ENCODE measurements around the gene DNAJB9. TPM values are rescaled to one million over a fixed set of nuclear protein-coding genes. Genes with fewer than 3 reads are reported as not detected.

Gene DNAJB9
- total RNA-seq, 1 experiment from 2014 or later, result 12.9 TPM

- intact Hi-C loops (cut with micrococcal nuclease; ENCODE audit: unreplicated experiment), result no loop called here
- no peaks in the 10 kb centered on the region for H3K36me3 ChIP-seq (ENCODE audit: insufficient read depth, low read length, poor library complexity, severe bottlenecking)
- no peaks in the 10 kb centered on the region for H3K4me1 ChIP-seq (ENCODE audit: insufficient read depth, low read length, poor library complexity, severe bottlenecking)
- POLR2A ChIA-PET (ENCODE audit: low non-redundant PET), result no interaction called here
- DNase-seq (ENCODE audit: low spot score), result no peak
- no peak overlapping the region for H3K4me3 ChIP-seq (ENCODE audit: low read depth, low read length, poor library complexity, severe bottlenecking)
- no peaks in the 10 kb centered on the region for H3K9me3 ChIP-seq (ENCODE audit: low read depth, low read length, poor library complexity, severe bottlenecking)
- CTCF ChIA-PET, result no interaction called here
- TF ChIP-seq CTCF (conservative IDR thresholded peaks at IDR 0.05; ENCODE audit: low read depth, low read length), result no peak
- no peak for TF ChIP-seq EZH2 (IDR thresholded peaks at IDR 0.05; ENCODE audit: borderline replicate concordance, low read depth, low read length, poor library complexity, severe bottlenecking)
- no peak overlapping the region for H3K27ac ChIP-seq (ENCODE audit: low read depth, low read length, poor library complexity, severe bottlenecking)
- BruUV-seq (replicated peaks), result no TSS peak
- no peaks in the 10 kb centered on the region for H3K27me3 ChIP-seq (replicated peaks; ENCODE audit: insufficient read depth, low read depth, low read length, poor library complexity)
Measured at GRCh38 chr7:108605559-108606201, 36.0 kb downstream of the DNAJB9 start.

DNA sequence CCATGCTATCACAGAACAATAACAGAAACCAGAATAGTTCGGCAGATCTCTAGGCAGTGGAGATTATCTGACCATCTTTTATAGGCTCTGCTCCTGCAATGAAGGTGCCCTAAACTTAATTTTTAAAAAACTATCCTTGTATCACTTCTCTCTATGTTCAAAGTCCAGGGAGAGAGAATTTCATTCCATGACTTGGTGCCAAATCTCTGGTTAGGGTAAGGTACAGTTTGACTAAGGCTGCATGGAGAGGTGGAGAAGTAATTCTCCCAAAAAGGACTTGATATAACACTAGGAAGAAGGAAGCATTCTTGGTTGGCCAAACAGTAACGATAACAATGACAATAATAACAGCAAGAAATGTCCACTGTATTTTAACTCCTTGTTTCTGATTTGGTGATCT is 40.0 kb downstream of the DNAJB9 start:
- ChIA-PET CTCF (no interaction called here), POLR2A (ENCODE audit: low non-redundant PET) (no interaction called here)
- Histone ChIP-seq H3K27ac (ENCODE audit: low read depth, low read length, poor library complexity, severe bottlenecking) (no peak overlapping the region), H3K36me3 (ENCODE audit: insufficient read depth, low read length, poor library complexity, severe bottlenecking) (no peaks in the 10 kb centered on the region), H3K27me3 (replicated peaks; ENCODE audit: insufficient read depth, low read depth, low read length, poor library complexity) (no peaks in the 10 kb centered on the region), H3K9me3 (ENCODE audit: low read depth, low read length, poor library complexity, severe bottlenecking) (no peaks in the 10 kb centered on the region), H3K4me1 (ENCODE audit: insufficient read depth, low read length, poor library complexity, severe bottlenecking) (peaks cover 3% of the 10 kb centered on the region), H3K4me3 (ENCODE audit: low read depth, low read length, poor library complexity, severe bottlenecking) (no peak overlapping the region)
- no TSS peak for BruUV-seq (replicated peaks)
- intact Hi-C loops (cut with micrococcal nuclease; ENCODE audit: unreplicated experiment), result loop anchor here (5.0 to 10.0 kb wide), 2 partner anchors 363 to 1835 kb away; no protein-coding TSS in a partner anchor
- TF ChIP-seq CTCF (conservative IDR thresholded peaks at IDR 0.05; ENCODE audit: low read depth, low read length), result no peak
- TF ChIP-seq EZH2 (IDR thresholded peaks at IDR 0.05; ENCODE audit: borderline replicate concordance, low read depth, low read length, poor library complexity, severe bottlenecking), result no peak
- no peak for DNase-seq (ENCODE audit: low spot score)

DNA sequence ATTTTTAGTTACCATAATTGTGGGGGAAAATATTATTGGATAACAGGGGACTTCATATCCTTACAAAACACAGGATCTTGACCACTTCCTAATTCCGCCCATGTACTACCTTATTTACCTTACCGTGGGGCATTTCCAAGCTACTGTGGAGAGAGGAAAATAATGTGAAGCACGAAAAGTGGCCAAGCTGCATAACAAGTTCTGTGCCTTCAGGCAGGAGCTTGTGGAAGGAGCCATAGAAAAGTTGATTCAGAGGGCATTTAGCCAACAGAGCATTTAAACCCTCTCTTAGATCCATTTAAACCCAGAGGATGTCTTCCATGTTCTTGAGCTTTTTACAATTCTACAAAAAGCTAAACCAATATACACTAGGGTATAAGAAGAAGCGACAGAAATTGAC is 41.6 kb downstream of the DNAJB9 start:
- H3K27me3 ChIP-seq (replicated peaks; ENCODE audit: insufficient read depth, low read depth, low read length, poor library complexity), result no peaks in the 10 kb centered on the region
- H3K36me3 ChIP-seq (ENCODE audit: insufficient read depth, low read length, poor library complexity, severe bottlenecking), result no peaks in the 10 kb centered on the region
- ChIA-PET POLR2A (ENCODE audit: low non-redundant PET) (no interaction called here), CTCF (interaction anchor here (1.5 kb wide), 1 partner anchor 18 kb away, joined by 4 read pairs; no protein-coding TSS in a partner anchor)
- H3K27ac ChIP-seq (ENCODE audit: low read depth, low read length, poor library complexity, severe bottlenecking), result no peak overlapping the region
- intact Hi-C loops (cut with micrococcal nuclease; ENCODE audit: unreplicated experiment), result loop anchor here (5.0 to 10.0 kb wide), 2 partner anchors 361 to 1834 kb away; no protein-coding TSS in a partner anchor
- TF ChIP-seq EZH2 (IDR thresholded peaks at IDR 0.05; ENCODE audit: borderline replicate concordance, low read depth, low read length, poor library complexity, severe bottlenecking), result no peak
- TF ChIP-seq CTCF (conservative IDR thresholded peaks at IDR 0.05; ENCODE audit: low read depth, low read length), result no peak
- no TSS peak for BruUV-seq (replicated peaks)
- H3K4me1 ChIP-seq (ENCODE audit: insufficient read depth, low read length, poor library complexity, severe bottlenecking), result peaks cover 3% of the 10 kb centered on the region
- no peaks in the 10 kb centered on the region for H3K9me3 ChIP-seq (ENCODE audit: low read depth, low read length, poor library complexity, severe bottlenecking)
- H3K4me3 ChIP-seq (ENCODE audit: low read depth, low read length, poor library complexity, severe bottlenecking), result no peak overlapping the region
- no peak for DNase-seq (ENCODE audit: low spot score)

Data from A673 (cell line).